NCI-H69 (cell line): ENCODE measurements around the gene HUS1B.
"Not testable (repeated sequence)": the region's sequence is repeated elsewhere in the genome, so short reads cannot be mapped to it uniquely, and the experiment has no call there.

ENCODE experiments used
- DNase-seq: peaks from one replicate; lab custom pipeline; 2025; lab: John Stamatoyannopoulos, UW

The HUS1B gene

DNA sequence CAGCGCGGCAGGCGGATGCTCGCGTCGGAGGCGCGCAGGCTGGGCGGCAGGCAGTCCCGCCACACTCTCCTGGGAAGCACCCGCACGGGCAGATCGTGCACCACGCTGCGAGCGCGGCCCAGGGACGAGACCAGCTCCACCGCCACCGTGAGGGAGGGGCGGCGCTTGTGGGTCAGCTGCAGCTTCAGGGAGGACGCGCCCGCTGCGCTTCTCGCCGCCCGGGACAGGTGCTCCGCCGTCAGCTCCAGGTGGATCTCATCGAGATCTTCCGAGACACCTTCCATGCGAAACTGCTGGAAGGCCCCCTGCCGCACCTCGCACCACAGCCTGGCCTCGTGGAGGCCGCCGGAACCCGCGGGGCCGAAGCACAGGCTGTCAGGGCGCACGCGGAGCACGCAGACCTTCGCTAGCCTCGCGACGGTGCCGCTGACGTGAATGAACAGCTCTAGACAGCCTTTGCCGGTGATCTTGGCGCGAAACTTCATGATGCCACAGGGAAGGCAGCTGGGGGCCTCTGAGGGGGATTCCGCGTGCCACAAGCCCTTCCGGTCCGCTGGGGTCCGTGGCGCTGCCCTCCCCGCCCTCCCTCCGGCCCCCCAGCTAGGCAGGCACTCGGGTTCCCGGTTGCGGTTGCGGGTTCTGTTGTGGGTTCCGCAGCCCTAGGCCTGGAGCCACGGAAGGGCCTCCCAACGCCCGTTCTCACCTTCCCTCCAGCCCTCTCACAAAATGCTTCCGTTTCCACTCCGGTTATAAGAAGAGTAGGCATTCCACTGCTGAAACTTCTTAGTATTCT, at the start of gene HUS1B:
HUS1B (minus strand) TSS at position 641 of the 793 bp plus-strand sequence; CDS start at position 485, 156 bp downstream.
- DNase-seq: no peak

DNA sequence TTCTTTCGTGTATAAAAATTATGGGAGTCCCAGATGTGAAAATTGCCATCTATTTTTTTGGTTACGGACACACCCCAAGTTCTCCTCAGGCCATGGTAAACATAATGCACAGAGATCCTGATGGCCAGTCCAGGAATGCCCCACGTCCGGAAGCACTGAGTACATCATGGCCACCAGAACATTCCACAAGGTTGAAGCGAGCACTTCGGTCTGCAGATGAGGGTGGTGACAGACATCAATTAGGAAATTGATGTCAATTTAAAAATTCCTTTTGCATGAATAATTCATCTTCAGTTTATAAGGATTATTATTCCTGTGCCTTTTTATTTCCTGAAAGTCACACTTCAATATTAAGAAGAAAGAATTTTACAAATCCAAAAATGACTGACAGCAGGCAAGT, 49.2 kb upstream of the HUS1B start:
- DNase-seq: peak; percentile 65

- peak; percentile 72 for DNase-seq
Measured at GRCh38 chr6:705047-705446, 48.1 kb upstream of the HUS1B start.

- DNase-seq: peak; percentile 76
Measured at GRCh38 chr6:704046-704445, 47.1 kb upstream of the HUS1B start.

- DNase-seq: no peak
Measured at GRCh38 chr6:703552-703951, 46.7 kb upstream of the HUS1B start.

GRCh38 chr6:701700-702479, 45.0 kb upstream of the HUS1B start:
- peak; percentile 73 for DNase-seq

- DNase-seq: peak; percentile 87
Measured at GRCh38 chr6:701215-701614, 44.3 kb upstream of the HUS1B start.

GRCh38 chr6:700490-700889, 43.6 kb upstream of the HUS1B start:
- no peak for DNase-seq

- DNase-seq: peak; percentile 73
Measured at GRCh38 chr6:699319-699718, 42.4 kb upstream of the HUS1B start.

DNA sequence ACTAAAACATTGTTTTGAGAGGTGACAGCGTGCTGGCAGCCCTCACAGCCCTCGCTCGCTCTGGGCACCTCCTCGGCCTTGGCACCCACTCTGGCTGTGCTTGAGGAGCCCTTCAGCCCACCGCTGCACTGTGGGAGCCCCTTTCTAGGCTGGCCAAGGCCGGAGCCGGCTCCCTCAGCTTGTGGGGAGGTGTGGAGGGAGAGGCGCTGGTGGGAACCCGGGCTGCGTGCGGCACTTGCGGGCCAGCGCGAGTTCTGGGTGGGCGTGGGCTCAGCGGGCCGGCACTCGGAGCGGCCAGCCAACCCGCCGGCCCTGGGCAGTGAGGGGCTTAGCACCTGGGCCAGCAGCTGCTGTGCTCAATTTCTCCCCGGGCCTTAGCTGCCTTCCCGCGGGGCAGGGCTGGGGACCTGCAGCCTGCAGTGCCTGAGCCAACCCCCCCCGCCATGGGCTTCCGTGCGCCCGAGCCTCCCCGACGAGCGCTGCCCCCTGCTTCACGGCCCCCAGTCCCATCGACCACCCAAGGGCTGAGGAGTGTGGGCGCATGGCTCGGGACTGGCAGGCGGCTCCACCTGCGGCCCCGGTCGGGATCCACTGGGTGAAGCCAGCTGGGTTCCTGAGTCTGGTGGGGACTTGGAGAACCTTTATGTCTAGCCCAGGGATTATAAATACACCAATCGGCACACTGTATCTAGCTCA, 37.7 kb upstream of the HUS1B start:
- not testable (repeated sequence) for DNase-seq

DNA sequence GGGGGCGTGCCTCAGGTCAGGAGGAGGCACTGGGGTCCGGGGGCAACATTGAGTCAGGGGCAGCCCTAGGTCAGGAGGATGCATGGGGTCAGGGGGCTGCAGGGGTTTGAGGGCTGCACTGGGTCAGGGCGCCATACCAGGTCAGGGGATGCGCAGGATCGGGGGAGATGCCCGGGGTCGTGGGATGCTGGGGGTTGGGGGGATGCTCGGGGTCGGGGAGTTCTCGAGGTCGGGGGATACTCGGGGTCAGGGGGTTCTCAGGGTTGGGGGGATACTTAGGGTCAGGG, 36.8 kb upstream of the HUS1B start:
- no peak for DNase-seq

GRCh38 chr6:692858-693722, 36.2 kb upstream of the HUS1B start, which contains the start of gene EXOC2:
Gene EXOC2 (minus strand): TSS chr6:693139. CDS start chr6:637818, 55,321 bp downstream.
- DNase-seq: peak; percentile 97

- peak; percentile 96 for DNase-seq
Measured at GRCh38 chr6:692356-692851, 35.5 kb upstream of the HUS1B start.

DNA sequence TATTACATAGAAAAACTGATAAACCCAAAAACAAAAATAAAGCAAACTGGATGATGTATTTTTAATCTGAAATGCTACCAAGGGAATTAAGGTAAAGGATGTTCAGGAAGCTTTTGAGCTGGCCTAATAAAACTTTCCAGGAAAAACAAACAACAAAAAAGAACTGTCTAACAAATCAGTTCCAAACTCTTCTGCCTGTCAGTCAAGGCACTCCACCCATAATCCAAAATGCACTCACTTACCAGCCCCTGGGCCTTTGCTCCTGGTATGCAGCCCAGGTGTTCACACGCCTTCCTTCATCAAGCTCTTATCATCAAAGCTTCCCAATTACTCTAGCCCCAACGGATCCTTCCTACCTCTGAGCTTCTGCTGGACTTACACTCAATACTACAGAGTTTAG, 32.3 kb upstream of the HUS1B start:
- no peak for DNase-seq

DNA sequence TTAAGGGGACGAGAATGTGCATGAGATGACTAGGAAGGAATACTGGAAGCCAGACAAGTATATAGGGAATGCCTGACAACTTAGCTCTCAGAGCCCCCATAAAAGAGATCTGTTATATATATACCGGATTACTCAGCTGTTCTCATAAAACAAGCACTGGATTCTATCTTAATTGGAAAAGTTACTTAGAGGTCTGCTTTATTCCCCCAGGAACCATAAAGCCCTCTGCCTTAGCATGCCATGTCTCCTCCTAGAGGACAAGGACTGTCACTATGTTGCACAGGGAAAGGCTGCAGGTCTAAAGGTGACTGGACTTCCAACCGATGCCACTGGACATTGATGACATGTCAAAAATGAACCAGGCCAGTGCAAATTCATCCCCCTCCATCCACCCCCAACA, 29.6 kb upstream of the HUS1B start:
- DNase-seq: peak; percentile 73

DNA sequence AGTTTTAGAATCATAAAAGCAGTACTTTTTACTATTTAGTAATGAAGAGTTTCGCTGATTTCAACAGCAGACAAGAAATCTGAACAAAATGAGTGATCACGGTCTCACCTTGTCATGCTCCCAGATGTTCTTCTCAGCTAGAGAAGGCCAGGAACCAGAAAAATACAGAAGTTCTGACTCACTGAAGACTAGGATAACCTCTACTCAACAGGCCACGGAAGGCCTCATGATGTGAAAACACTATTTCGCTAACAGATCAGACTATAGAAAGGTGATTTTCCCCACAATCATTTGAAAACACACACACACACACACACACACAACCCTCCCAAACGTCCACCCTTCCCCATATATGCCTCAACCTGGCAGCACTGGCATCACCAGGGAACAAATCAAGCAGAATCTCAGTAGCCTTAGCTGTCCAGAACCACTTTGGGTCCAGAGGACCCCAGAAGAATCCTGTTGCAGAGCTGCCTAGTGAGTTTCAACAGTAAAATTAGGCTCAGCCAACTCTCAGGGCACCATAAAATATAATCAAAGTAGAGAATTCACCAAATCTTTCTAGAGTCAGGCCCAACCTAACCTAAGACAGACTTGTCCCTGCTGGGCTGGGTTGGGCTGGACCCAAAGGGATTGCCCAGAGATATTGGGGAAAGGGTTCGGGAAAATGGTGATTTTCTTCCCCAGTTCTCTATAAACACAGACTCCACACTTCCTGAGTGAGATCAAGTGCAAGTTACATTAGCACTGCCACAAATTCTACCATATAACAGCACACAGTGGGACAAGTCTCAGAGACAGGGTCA, 28.1 kb upstream of the HUS1B start:
- DNase-seq: peak; percentile 41

- DNase-seq: peak; percentile 97
Measured at GRCh38 chr6:683742-684440, 27.0 kb upstream of the HUS1B start.

- peak; percentile 82 for DNase-seq
Measured at GRCh38 chr6:680666-681340, 23.9 kb upstream of the HUS1B start.

GRCh38 chr6:680251-680650, 23.4 kb upstream of the HUS1B start:
- DNase-seq: no peak

DNA sequence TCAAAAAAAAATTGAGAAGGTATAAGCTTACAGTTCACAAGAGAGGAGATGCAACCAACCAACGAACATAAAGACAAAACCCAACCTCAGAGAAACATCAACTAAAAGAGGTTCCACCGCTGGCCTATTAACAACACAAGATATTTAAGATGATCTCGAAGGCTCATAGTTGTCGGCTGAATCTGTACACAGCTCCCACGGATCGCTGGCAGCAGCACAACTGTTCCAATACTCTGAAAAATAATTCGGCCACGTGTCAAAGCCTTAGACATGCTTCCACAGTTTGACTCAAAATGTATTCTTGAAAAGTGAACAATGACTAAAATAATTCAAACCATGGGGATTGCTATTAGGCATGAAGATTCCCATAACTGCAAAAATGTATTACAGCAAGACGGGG, 22.4 kb upstream of the HUS1B start:
- no peak for DNase-seq
